Esophagus muscularis mucosa (tissue), 4 donors: ENCODE measurements around the gene COLEC12. TPM values are rescaled to one million over a fixed set of nuclear protein-coding genes. Genes with fewer than 3 reads are reported as not detected.

ENCODE experiments used
- DNase-seq: peaks from one replicate; pipeline ENCODE4 v3.0.0-alpha.2; 2017; ENCODE audit errors: extremely low spot score
- H3K27ac ChIP-seq, 4 donors: fragments of 200-600 bp; sonication (generic); replicated peaks in 1 of 4; 1 replicate in 3 of 4; 2 replicates in 1 of 4; pipeline ENCODE4 v1.5.1; 2016 to 2019; ENCODE audit warnings: mild to moderate bottlenecking in 1 of 4
- H3K27me3 ChIP-seq, 4 donors: fragments of 200-600 bp; sonication (generic); one replicate each; pipeline versions ENCODE4 v1.5.1 to v1.6.0; 2016 to 2019
- H3K36me3 ChIP-seq, 4 donors: fragments of 200-600 bp; sonication (generic); one replicate each; pipeline ENCODE4 v1.5.1; 2016 to 2019
- H3K4me1 ChIP-seq, 4 donors: fragments of 200-600 bp; sonication (generic); one replicate each; pipeline ENCODE4 v1.5.1; 2016 to 2019
- H3K4me3 ChIP-seq, 4 donors: fragments of 200-600 bp; sonication (generic); 1 replicate in 2 of 4; 2 replicates in 2 of 4; pipeline ENCODE4 v1.5.1; 2016 to 2019; ENCODE audit warnings: mild to moderate bottlenecking in 4 of 4, moderate library complexity in 1 of 4
- H3K9me3 ChIP-seq, 4 donors: fragments of 200-600 bp; sonication (generic); 1 replicate in 3 of 4; 2 replicates in 1 of 4; pipeline ENCODE4 v1.5.1; 2016 to 2019
- CTCF ChIP-seq, 3 experiments: fragments of 200-600 bp in 2 of 3; fragments of 450-650 bp in 1 of 3; sonication (generic) in 2 of 3; IDR thresholded peaks; one replicate each; pipeline ENCODE4 v1.5.1; 2017 to 2019; ENCODE audit warnings: antibody characterized with exemption in 3 of 3, mild to moderate bottlenecking in 2 of 3, moderate library complexity in 1 of 3
- EP300 ChIP-seq: sonication (generic); formaldehyde crosslinking; IDR thresholded peaks from one replicate; pipeline ENCODE4 v1.6.1; 2017; ENCODE audit warnings: antibody characterized with exemption
- POLR2A ChIP-seq: fragments of 450-650 bp; IDR thresholded peaks from one replicate; pipeline ENCODE4 v1.6.1; 2017; ENCODE audit warnings: antibody characterized with exemption, moderate library complexity, mild to moderate bottlenecking, low read depth
- POLR2AphosphoS5 ChIP-seq, 2 donors: sonication (generic); formaldehyde crosslinking; IDR thresholded peaks; one replicate each; pipeline ENCODE4 v1.6.1; 2017; ENCODE audit warnings: antibody characterized with exemption in 2 of 2
- WGBS: methylation state at CpG from one replicate; pipeline ENCODE4 v1.1.5; 2018; 5-methylcytosine and 5-hydroxymethylcytosine counted together
- intact Hi-C: fragments of 100-400 bp; cut with DNase I; formaldehyde crosslinking; loops from one replicate; pipeline ENCODE4 v1.15.1; 2023
- total RNA-seq, 4 donors: library from RNA; depleted of rRNA; stranded (reverse); fragments of >200 nt; gene quantifications; one replicate each; pipeline versions ENCODE4 v1.1.0 to v1.2.1, GENCODE V29; 2016

The COLEC12 gene
- total RNA-seq, 4 donors from 2014 or later: 17.9 to 36.4 (median 23.5) TPM

- peak overlapping the region in 3 of 4 donors; percentile 20 to 58 (median 57) for H3K27ac ChIP-seq
- intact Hi-C loops: no loop called here
Observed at GRCh38 chr18:432791-433190, 67.7 kb downstream of the COLEC12 start.

DNA sequence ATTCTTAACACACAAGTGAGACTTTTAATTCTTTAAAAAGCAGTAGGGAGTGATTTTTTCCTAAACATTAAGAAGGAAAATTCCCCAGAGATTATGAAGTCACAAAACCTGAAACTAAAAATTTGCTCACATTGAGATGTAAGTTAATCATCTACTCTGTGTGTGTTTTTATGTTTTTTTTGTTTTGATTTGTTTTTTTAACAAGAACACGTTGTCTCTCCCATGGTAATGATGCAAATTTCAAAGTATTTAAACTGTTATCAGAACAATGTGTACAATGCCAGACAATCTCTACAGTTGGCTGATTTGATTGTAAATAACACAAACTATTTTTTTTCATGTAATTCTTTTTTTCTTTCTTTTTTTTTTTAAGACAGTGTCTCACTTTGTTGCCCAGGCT, 71.5 kb downstream of the COLEC12 start:
- WGBS: 43% methylated on average over 1 of the region's 1 CpG
- DNase-seq: no peak
- intact Hi-C loops: no loop called here
- no peaks in the 10 kb centered on the region for H3K9me3 ChIP-seq
- peak overlapping the region in 1 of 4 donors; percentile 43 for H3K27ac ChIP-seq
- TF ChIP-seq POLR2A (no peak), EP300 (no peak), CTCF (IDR thresholded peaks at IDR 0.05) (no peak), POLR2AphosphoS5 (IDR thresholded peaks at IDR 0.05) (no peak)
- H3K4me1 ChIP-seq: peaks cover 9 to 40% (median 33%) of the 10 kb centered on the region in 4 donors
- no peak overlapping the region for H3K4me3 ChIP-seq
- no peaks in the 10 kb centered on the region for H3K27me3 ChIP-seq
- no peaks in the 10 kb centered on the region for H3K36me3 ChIP-seq

More at GRCh38 chr18:432791-433190, 67.7 kb downstream of the COLEC12 start:
- no peaks in the 10 kb centered on the region for H3K36me3 ChIP-seq
- H3K4me1 ChIP-seq: peaks cover 4 to 35% (median 27%) of the 10 kb centered on the region in 4 donors
- H3K27me3 ChIP-seq: no peaks in the 10 kb centered on the region
- TF ChIP-seq EP300: no peak
- no peak for TF ChIP-seq POLR2A
- no peak for TF ChIP-seq CTCF (IDR thresholded peaks at IDR 0.05)
- no peak for TF ChIP-seq POLR2AphosphoS5 (IDR thresholded peaks at IDR 0.05)
- H3K4me3 ChIP-seq: no peak overlapping the region
- WGBS: 67% methylated on average over 4 of the region's 4 CpGs
- H3K9me3 ChIP-seq: no peaks in the 10 kb centered on the region
- no peak for DNase-seq

- intact Hi-C loops: no loop called here
- Histone ChIP-seq H3K4me3 (no peak overlapping the region), H3K27ac (peak overlapping the region; percentile 44 to 63 (median 52)), H3K36me3 (no peaks in the 10 kb centered on the region), H3K9me3 (no peaks in the 10 kb centered on the region), H3K27me3 (no peaks in the 10 kb centered on the region), H3K4me1 (peaks cover 7 to 28% (median 20%) of the 10 kb centered on the region in 4 donors)
- DNase-seq: no peak
- WGBS: 74% methylated on average over 8 of the region's 8 CpGs
- TF ChIP-seq EP300 (no peak), POLR2AphosphoS5 (IDR thresholded peaks at IDR 0.05) (no peak), POLR2A (no peak), CTCF (IDR thresholded peaks at IDR 0.05) (no peak)
Observed at GRCh38 chr18:427005-427404, 73.5 kb downstream of the COLEC12 start.

DNA sequence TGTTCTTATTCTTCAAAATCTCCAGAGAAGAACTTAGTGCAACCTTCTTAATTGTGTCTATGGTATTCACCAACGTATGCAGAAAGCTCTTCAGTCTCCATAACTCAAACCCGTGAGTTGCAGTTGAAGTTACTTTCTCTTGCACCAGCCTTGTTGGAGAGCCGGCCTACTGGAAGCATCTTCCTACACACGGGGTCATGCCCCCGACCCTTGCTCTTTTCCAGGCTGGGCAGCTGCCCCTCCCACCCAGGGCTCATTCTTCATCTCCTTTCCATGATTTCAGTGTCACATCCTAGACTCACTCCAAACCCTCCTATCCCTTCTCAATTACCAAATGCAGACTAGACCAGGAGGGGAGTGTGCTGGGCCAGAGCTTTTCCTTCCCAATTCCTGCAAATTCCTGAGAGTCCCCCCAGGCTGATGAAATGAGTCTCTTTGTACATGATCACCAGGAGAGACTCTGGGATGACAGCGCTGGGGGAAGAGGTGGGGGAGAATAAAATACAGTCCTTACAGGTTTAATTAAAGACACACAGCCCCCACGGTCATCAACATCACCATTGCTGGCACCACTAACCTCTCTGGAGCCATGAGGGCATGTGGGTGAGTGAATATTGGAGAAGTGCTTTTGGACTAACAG, 75.3 kb downstream of the COLEC12 start:
- 75% methylated on average over 7 of the region's 7 CpGs for WGBS
- intact Hi-C loops: no loop called here
- H3K4me1 ChIP-seq: peaks cover 7 to 44% (median 34%) of the 10 kb centered on the region in 4 donors

More for the DNA sequence above, 75.3 kb downstream of the COLEC12 start:
- H3K27me3 ChIP-seq: no peaks in the 10 kb centered on the region
- no peak for DNase-seq
- TF ChIP-seq EP300 (no peak), POLR2A (no peak), POLR2AphosphoS5 (IDR thresholded peaks at IDR 0.05) (no peak), CTCF (IDR thresholded peaks at IDR 0.05) (no peak)
- H3K27ac ChIP-seq: no peak overlapping the region
- no peak overlapping the region for H3K4me3 ChIP-seq
- H3K36me3 ChIP-seq: no peaks in the 10 kb centered on the region
- H3K9me3 ChIP-seq: no peaks in the 10 kb centered on the region
